Measurements from ENCODE around the gene GSAP.

GRCh38 chr7:77454802-77455201, 38.7 kb upstream of the GSAP start:
- TF ChIP-seq, protein P1, sequence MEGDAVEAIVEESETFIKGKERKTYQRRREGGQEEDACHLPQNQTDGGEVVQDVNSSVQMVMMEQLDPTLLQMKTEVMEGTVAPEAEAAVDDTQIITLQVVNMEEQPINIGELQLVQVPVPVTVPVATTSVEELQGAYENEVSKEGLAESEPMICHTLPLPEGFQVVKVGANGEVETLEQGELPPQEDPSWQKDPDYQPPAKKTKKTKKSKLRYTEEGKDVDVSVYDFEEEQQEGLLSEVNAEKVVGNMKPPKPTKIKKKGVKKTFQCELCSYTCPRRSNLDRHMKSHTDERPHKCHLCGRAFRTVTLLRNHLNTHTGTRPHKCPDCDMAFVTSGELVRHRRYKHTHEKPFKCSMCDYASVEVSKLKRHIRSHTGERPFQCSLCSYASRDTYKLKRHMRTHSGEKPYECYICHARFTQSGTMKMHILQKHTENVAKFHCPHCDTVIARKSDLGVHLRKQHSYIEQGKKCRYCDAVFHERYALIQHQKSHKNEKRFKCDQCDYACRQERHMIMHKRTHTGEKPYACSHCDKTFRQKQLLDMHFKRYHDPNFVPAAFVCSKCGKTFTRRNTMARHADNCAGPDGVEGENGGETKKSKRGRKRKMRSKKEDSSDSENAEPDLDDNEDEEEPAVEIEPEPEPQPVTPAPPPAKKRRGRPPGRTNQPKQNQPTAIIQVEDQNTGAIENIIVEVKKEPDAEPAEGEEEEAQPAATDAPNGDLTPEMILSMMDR (IDR thresholded peaks at IDR 0.05): no peak
- TF ChIP-seq EP300 (IDR thresholded peaks at IDR 0.05): no peak

All from ovary (tissue), 3 donors.